D721Med (cell line): Measurements from ENCODE around the gene DHRS4L2.
"Not testable (repeated sequence)": the region's sequence is repeated elsewhere in the genome, so short reads cannot be mapped to it uniquely, and the experiment has no call there.

Experiments used
- DNase-seq: peaks from one replicate; pipeline ENCODE4 v3.0.0; 2011; ENCODE audit warnings: low spot score; ENCODE audit not compliant: insufficient read length
- FAIRE-seq: peaks from 2 replicates; lab custom pipeline; 2011; peaks lifted over from hg19 to GRCh38; lab: Jason Lieb, UNC
- CTCF ChIP-seq: IDR thresholded peaks from 2 replicates; pipeline ENCODE4 v1.5.1; 2012; ENCODE audit warnings: mild to moderate bottlenecking, control low read depth; ENCODE audit not compliant: insufficient read depth; ENCODE audit errors: missing control alignments

DHRS4L2 gene

GRCh38 chr14:24037658-24038037 is 48.9 kb downstream of the DHRS4L2 start:
- TF ChIP-seq CTCF: no peak
- DNase-seq (no peak), FAIRE-seq (no peak)

- DNase-seq (no peak), FAIRE-seq (no peak)
- no peak for TF ChIP-seq CTCF
These were observed 50.0 kb downstream of the DHRS4L2 start for GRCh38 chr14:24038686-24039085.

- no peak for DNase-seq
- no peak for TF ChIP-seq CTCF
- FAIRE-seq: no peak
These were observed 52.0 kb downstream of the DHRS4L2 start for GRCh38 chr14:24040692-24041091.

GRCh38 chr14:24042746-24043145 is 54.0 kb downstream of the DHRS4L2 start:
- no peak for TF ChIP-seq CTCF
- DNase-seq (no peak), FAIRE-seq (no peak)

GRCh38 chr14:24049002-24049401 is 60.3 kb downstream of the DHRS4L2 start:
- FAIRE-seq, DNase-seq: not testable (repeated sequence)

GRCh38 chr14:24050753-24051152 is 62.0 kb downstream of the DHRS4L2 start:
- DNase-seq, FAIRE-seq: not testable (repeated sequence)

GRCh38 chr14:24051176-24051788 is 62.6 kb downstream of the DHRS4L2 start:
- FAIRE-seq (no peak), DNase-seq (no peak)
- no peak for TF ChIP-seq CTCF

- peak; percentile 88 for DNase-seq
- no peak for TF ChIP-seq CTCF
- FAIRE-seq: no peak
These were observed 63.3 kb downstream of the DHRS4L2 start, which contains the start of gene CARMIL3 for GRCh38 chr14:24051789-24052655. Gene CARMIL3 (plus strand): TSS chr14:24052009. CDS start chr14:24052154, 145 bp downstream.
